ENCODE results near the gene HBEGF.

The HBEGF gene

DNA sequence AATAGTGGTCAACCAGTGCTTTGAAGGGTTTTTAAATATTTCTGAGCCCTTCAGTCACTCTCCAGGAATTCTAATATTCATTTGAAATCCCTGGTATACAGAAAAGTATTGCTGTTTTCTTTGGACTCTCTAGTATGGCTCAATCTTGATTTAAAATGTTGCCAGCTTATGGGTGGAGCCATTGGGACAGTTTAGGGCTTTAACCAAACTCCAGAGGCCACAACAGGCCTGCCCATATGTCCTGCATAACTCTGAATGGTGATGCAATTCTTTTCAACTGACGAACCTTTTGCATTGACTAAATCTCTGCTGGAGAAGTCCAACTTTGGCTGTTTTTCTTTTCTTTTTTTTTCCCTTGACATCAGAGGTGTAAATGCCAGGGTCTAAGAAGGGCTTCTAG is 44.9 kb upstream of the HBEGF start:
- Histone ChIP-seq H3K79me2 (ENCODE audit: insufficient read depth, low read length) (0 out of 2 replicates have a peak, but pooled peaks cover 2% of the 10 kb centered on the region), H2AFZ (ENCODE audit: low read depth, low read length) (no peak overlapping the region), H3K9me3 (ENCODE audit: insufficient read depth, low read length, severe bottlenecking) (no peaks in the 10 kb centered on the region), H3K27me3 (ENCODE audit: insufficient read depth, low read length, poor library complexity) (no peaks in the 10 kb centered on the region), H3K4me1 (ENCODE audit: insufficient read depth, low read length) (no peaks in the 10 kb centered on the region), H4K20me1 (ENCODE audit: insufficient read depth, low read length) (no peaks in the 10 kb centered on the region), H3K4me2 (ENCODE audit: insufficient read depth, low read length) (no peak overlapping the region), H3K9ac (ENCODE audit: low read depth, low read length) (no peak overlapping the region), H3K4me3 (ENCODE audit: low read depth in 1 of 2, low read length in 2 of 2) (no peak overlapping the region), H3K36me3 (ENCODE audit: insufficient read depth, low read length) (no peaks in the 10 kb centered on the region), H3K27ac (ENCODE audit: low read length) (no peak overlapping the region)
- TF ChIP-seq EZH2 (IDR thresholded peaks at IDR 0.05; ENCODE audit: borderline replicate concordance, low read depth, low read length, severe bottlenecking), result no peak
- TF ChIP-seq CTCF (IDR thresholded peaks at IDR 0.05; ENCODE audit: borderline replicate concordance, extremely low read depth, low read length, poor library complexity, severe bottlenecking), result no peak
- ATAC-seq (ENCODE audit: insufficient read depth, low read depth), result no peak
- no peak for DNase-seq

- Histone ChIP-seq H3K4me3 (ENCODE audit: low read depth in 1 of 2, low read length in 2 of 2) (no peak overlapping the region), H3K4me1 (ENCODE audit: insufficient read depth, low read length) (no peaks in the 10 kb centered on the region), H3K4me2 (ENCODE audit: insufficient read depth, low read length) (no peak overlapping the region), H3K36me3 (ENCODE audit: insufficient read depth, low read length) (no peaks in the 10 kb centered on the region), H3K9ac (ENCODE audit: low read depth, low read length) (no peak overlapping the region), H4K20me1 (ENCODE audit: insufficient read depth, low read length) (no peaks in the 10 kb centered on the region), H3K27me3 (ENCODE audit: insufficient read depth, low read length, poor library complexity) (no peaks in the 10 kb centered on the region), H3K79me2 (ENCODE audit: insufficient read depth, low read length) (no peaks in the 10 kb centered on the region), H2AFZ (ENCODE audit: low read depth, low read length) (no peak overlapping the region), H3K9me3 (ENCODE audit: insufficient read depth, low read length, severe bottlenecking) (no peaks in the 10 kb centered on the region), H3K27ac (ENCODE audit: low read length) (no peak overlapping the region)
- TF ChIP-seq EZH2 (IDR thresholded peaks at IDR 0.05; ENCODE audit: borderline replicate concordance, low read depth, low read length, severe bottlenecking) (no peak), CTCF (IDR thresholded peaks at IDR 0.05; ENCODE audit: borderline replicate concordance, extremely low read depth, low read length, poor library complexity, severe bottlenecking) (no peak)
- ATAC-seq (ENCODE audit: insufficient read depth, low read depth), result no peak
- DNase-seq, result no peak
Observed at GRCh38 chr5:140388052-140388451, 41.6 kb upstream of the HBEGF start.

- H3K4me2 ChIP-seq (ENCODE audit: insufficient read depth, low read length), result no peak overlapping the region
- H3K4me1 ChIP-seq (ENCODE audit: insufficient read depth, low read length), result no peaks in the 10 kb centered on the region
- H3K27ac ChIP-seq (ENCODE audit: low read length), result no peak overlapping the region
- no peaks in the 10 kb centered on the region for H3K79me2 ChIP-seq (ENCODE audit: insufficient read depth, low read length)
- no peaks in the 10 kb centered on the region for H4K20me1 ChIP-seq (ENCODE audit: insufficient read depth, low read length)
- H3K27me3 ChIP-seq (ENCODE audit: insufficient read depth, low read length, poor library complexity), result no peaks in the 10 kb centered on the region
- ATAC-seq (ENCODE audit: insufficient read depth, low read depth) (no peak), DNase-seq (no peak)
- TF ChIP-seq EZH2 (IDR thresholded peaks at IDR 0.05; ENCODE audit: borderline replicate concordance, low read depth, low read length, severe bottlenecking) (no peak), CTCF (IDR thresholded peaks at IDR 0.05; ENCODE audit: borderline replicate concordance, extremely low read depth, low read length, poor library complexity, severe bottlenecking) (no peak)
- no peaks in the 10 kb centered on the region for H3K9me3 ChIP-seq (ENCODE audit: insufficient read depth, low read length, severe bottlenecking)
- no peaks in the 10 kb centered on the region for H3K36me3 ChIP-seq (ENCODE audit: insufficient read depth, low read length)
- no peak overlapping the region for H3K4me3 ChIP-seq (ENCODE audit: low read depth in 1 of 2, low read length in 2 of 2)
- H2AFZ ChIP-seq (ENCODE audit: low read depth, low read length), result no peak overlapping the region
- no peak overlapping the region for H3K9ac ChIP-seq (ENCODE audit: low read depth, low read length)
Observed at GRCh38 chr5:140383300-140383699, 36.9 kb upstream of the HBEGF start.

DNA sequence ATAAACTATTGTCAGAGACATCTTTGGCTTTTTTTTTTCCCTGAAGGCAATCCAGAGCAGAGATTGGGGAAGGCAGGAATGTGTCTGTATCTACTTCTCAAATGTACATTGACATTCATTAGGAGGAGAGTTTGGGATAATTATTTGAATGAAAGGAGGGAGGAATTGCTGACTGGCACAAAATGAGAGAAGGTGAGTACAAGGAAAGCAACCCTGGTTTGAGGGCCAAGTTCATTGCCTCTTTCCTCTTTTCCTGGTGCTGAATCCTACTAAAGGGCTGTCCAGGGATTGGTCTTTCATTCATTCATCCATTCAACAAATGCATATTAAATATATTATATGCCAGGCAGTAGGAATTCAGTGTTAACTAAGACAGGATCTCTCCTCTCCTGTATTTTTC is 36.5 kb upstream of the HBEGF start:
- no peaks in the 10 kb centered on the region for H3K36me3 ChIP-seq (ENCODE audit: insufficient read depth, low read length)
- ATAC-seq (ENCODE audit: insufficient read depth, low read depth), result no peak

More for the DNA sequence above, 36.5 kb upstream of the HBEGF start:
- no peaks in the 10 kb centered on the region for H3K79me2 ChIP-seq (ENCODE audit: insufficient read depth, low read length)
- no peak overlapping the region for H3K4me2 ChIP-seq (ENCODE audit: insufficient read depth, low read length)
- H3K4me1 ChIP-seq (ENCODE audit: insufficient read depth, low read length), result no peaks in the 10 kb centered on the region
- DNase-seq, result no peak
- H3K9me3 ChIP-seq (ENCODE audit: insufficient read depth, low read length, severe bottlenecking), result no peaks in the 10 kb centered on the region
- no peaks in the 10 kb centered on the region for H4K20me1 ChIP-seq (ENCODE audit: insufficient read depth, low read length)
- no peak overlapping the region for H3K4me3 ChIP-seq (ENCODE audit: low read depth in 1 of 2, low read length in 2 of 2)
- no peak overlapping the region for H3K27ac ChIP-seq (ENCODE audit: low read length)
- TF ChIP-seq EZH2 (IDR thresholded peaks at IDR 0.05; ENCODE audit: borderline replicate concordance, low read depth, low read length, severe bottlenecking), result no peak
- no peak for TF ChIP-seq CTCF (IDR thresholded peaks at IDR 0.05; ENCODE audit: borderline replicate concordance, extremely low read depth, low read length, poor library complexity, severe bottlenecking)
- H3K9ac ChIP-seq (ENCODE audit: low read depth, low read length), result no peak overlapping the region
- H3K27me3 ChIP-seq (ENCODE audit: insufficient read depth, low read length, poor library complexity), result no peaks in the 10 kb centered on the region
- H2AFZ ChIP-seq (ENCODE audit: low read depth, low read length), result no peak overlapping the region

Data from DND-41 (cell line).